Activated naive CD4-positive, alpha-beta T cell treated with anti-CD3 and anti-CD28 coated beads, Interleukin-2, amount 50 U/mL, for 72 hours (primary cell): Measurements from ENCODE around the gene PPAN. TPM values are rescaled to one million over a fixed set of nuclear protein-coding genes. Genes with fewer than 3 reads are reported as not detected.

Experiments
- ATAC-seq, 2 donors: fragments of 150-1000 bp; cut with Tn5 transposase; 2 replicates each; pipeline ENCODE4 v1.10.0; 2021; ENCODE audit warnings: mild to moderate bottlenecking in 2 of 2, moderate library complexity in 2 of 2
- DNase-seq, 2 donors: peaks; one replicate each; pipeline ENCODE4 v3.0.0; 2021 to 2022; ENCODE audit warnings: low spot score in 2 of 2
- H3K27ac Mint-ChIP-seq, 2 donors: one replicate each; pipeline ENCODE4 v1.8.0; 2022; ENCODE audit warnings: mild to moderate bottlenecking in 2 of 2, mixed read lengths in 2 of 2
- H3K36me3 Mint-ChIP-seq, 2 donors: one replicate each; pipeline ENCODE4 v1.8.0; 2022; ENCODE audit warnings: mixed read lengths in 2 of 2
- H3K9me3 Mint-ChIP-seq, 2 donors: one replicate each; pipeline ENCODE4 v1.8.0; 2022; ENCODE audit warnings: mixed read lengths in 2 of 2
- total RNA-seq, 2 donors: library from RNA; stranded (reverse); gene quantifications; one replicate each; pipeline ENCODE4 v1.2.3, GENCODE V29; 2022

The PPAN gene
- total RNA-seq, 2 donors from 2014 or later = 52.7 to 209 TPM

DNA sequence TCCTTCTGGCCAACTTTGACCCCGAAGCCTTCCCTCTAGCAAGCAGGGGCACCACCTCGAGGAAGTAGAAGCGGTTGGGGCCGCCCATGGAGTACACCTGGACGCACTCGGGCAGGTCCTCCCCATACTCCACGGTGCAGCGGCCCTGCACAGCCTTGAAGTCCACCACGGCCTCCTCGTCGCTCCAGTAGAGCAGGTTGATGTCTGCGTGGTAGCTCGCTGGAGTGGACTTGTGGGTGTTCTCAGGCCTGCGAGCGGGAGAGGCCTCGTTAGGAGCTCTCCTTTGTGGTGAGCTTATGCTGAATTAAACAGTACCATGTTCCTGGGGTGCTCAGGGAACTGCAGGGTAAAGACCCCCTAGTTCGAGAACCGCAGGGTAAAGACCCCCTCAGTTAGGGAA, 35.8 kb downstream of the PPAN start:
- Mint-ChIP-seq H3K9me3 (no peaks in the 10 kb centered on the region), H3K36me3 (peaks cover 37 to 51% of the 10 kb centered on the region in 2 donors), H3K27ac (peak overlapping the region; percentile 53 to 86)
- DNase-seq (no peak), ATAC-seq (no peak)

DNA sequence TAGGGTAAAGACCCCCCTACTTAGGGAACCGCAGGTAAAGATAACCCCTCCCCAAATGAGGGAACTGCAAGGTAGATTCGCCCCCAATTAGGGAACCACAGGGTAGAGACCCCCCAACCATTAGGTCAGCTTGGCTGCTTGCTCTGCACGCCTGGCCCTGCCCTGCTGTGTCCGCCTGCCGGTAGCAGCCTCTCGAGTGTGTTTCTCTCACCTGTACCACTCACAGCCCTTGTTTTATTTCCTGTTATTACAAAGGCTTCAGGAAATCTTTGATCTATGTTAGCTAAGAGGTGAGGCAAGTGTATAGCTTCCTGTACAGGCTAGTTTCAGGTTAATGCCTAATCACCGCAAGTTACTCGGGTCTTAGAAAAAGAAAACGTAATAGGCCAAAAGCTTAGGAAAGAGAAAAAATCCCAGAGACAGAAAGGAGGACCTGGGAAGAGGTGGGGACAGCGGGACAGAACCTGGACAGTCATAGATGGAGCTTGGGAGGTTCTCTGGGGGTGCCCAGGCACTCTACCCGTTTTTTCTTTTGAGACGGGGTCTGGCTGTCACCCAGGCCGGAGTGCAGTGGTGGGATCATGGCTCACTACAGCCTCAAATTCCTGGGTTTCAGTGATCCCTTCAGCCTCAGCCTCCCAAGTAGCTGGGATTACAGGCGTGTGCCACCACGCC, 36.7 kb downstream of the PPAN start:
- no peaks in the 10 kb centered on the region for H3K9me3 Mint-ChIP-seq
- peak overlapping the region; percentile 53 to 97 for H3K27ac Mint-ChIP-seq
- ATAC-seq (peak; percentile 72 to 80), DNase-seq (no peak)
- peaks cover 35 to 48% of the 10 kb centered on the region in 2 donors for H3K36me3 Mint-ChIP-seq

DNA sequence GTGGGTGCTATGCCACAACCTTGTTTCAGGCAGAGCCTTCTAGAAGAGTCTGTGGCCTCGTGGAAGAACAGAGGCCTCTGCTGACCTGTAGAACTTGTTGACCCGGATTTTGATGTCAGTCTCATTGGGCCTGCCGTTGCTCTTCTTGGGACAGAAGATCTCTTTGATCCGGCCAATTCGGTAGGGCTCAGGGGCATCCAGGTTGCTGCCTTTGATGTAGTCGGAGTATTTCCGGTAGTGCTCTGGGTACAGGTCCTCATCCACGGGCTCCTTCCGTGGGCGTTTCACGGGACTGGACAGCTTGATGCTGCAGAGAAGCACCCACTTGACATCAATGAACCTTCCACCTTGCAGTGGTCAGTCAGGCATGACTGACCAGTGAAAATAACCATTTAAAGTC, 37.5 kb downstream of the PPAN start:
- H3K36me3 Mint-ChIP-seq = peaks cover 37 to 46% of the 10 kb centered on the region in 2 donors
- no peak for DNase-seq
- H3K27ac Mint-ChIP-seq = peak overlapping the region; percentile 53 to 97
- no peaks in the 10 kb centered on the region for H3K9me3 Mint-ChIP-seq
- ATAC-seq = no peak

DNA sequence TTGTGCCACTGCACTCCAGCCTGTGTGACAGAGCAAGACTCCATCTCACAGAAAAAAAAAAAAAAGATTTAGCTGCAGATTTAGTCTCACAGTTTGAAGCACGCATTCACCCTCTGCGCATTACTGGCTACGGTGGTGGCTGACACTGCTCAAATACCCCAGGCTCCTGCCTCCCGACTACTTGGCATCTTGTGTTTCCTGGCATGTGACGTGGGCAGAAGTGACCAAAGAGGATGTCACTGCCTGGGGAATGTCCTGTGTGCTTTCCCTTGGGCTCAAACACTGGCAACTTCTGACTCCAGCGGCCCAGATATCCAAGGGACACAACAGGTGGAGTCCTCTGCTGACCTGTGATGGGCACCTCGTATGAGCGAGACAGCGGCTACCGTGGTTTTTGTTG, 38.2 kb downstream of the PPAN start:
- peak in 1 of 2 donors; percentile 16 for ATAC-seq
- Mint-ChIP-seq H3K36me3 (peaks cover 39 to 46% of the 10 kb centered on the region in 2 donors), H3K9me3 (no peaks in the 10 kb centered on the region), H3K27ac (peak overlapping the region; percentile 29 to 84)
- no peak for DNase-seq

DNA sequence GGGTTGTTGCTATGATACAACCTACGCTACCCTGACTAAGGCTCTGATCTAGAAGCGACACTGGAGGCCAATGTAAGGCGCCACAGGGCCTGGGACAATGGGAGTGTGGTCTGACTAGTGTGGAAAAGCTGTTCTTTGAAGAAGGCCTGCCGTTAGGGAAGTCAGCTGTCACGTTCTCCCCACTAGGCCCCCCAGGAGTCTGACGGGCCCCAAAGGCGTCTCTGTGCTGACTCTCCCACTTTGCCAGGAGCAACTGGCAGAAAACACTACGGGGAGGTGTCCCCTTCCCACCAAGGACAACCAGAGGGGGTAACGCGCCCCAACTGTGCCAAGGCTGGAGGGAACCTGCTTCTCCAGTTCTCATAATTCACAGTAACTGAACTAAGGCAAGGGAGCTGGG, 38.9 kb downstream of the PPAN start:
- peak in 1 of 2 donors; percentile 31 for ATAC-seq
- Mint-ChIP-seq H3K36me3 (peaks cover 41 to 44% of the 10 kb centered on the region in 2 donors), H3K27ac (peak overlapping the region; percentile 29 to 89), H3K9me3 (no peaks in the 10 kb centered on the region)
- no peak for DNase-seq

DNA sequence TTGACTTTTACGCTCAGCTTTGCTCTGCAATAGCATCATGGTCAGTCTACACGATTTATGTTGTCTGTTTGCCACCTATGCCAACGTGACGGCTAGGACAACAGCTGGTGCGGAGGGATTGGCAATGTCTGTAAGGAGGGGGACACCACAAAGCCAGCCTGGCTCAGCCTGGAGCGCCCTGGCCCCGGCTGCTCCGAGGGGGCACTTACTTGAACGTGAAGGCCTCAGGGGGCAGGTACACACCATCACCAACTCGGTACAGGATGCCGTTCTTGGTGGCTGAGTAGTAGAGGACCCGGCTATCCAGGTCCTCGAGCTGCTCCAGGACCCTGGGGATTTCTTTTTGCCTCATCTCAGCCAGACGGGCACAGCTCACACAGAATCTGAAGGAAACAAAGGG, 40.0 kb downstream of the PPAN start:
- DNase-seq (no peak), ATAC-seq (no peak)
- Mint-ChIP-seq H3K36me3 (peaks cover 46 to 47% of the 10 kb centered on the region in 2 donors), H3K27ac (peak overlapping the region; percentile 37 to 76), H3K9me3 (no peaks in the 10 kb centered on the region)

DNA sequence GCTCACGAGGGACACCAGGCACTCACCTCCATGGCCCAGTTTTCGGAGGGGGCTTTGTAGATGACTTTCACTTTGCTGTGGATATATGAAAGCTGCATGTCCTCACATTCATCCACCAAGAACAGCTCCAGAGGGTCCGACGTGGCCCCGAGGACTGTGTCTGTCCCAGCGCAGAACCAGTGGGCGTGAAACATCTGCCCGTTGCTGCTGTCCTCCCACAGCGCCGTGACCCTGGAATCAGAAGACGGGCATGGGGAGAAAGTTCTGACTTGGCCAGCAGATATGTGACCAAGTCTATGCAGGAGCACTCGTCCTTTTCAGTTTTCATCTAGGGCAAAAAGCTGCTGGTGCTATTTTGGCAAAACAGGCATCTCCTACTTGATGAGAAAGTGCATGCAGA, 43.3 kb downstream of the PPAN start:
- peaks cover 44 to 52% of the 10 kb centered on the region in 2 donors for H3K36me3 Mint-ChIP-seq
- no peak overlapping the region for H3K27ac Mint-ChIP-seq
- H3K9me3 Mint-ChIP-seq = no peaks in the 10 kb centered on the region
- no peak for ATAC-seq
- DNase-seq = no peak

DNA sequence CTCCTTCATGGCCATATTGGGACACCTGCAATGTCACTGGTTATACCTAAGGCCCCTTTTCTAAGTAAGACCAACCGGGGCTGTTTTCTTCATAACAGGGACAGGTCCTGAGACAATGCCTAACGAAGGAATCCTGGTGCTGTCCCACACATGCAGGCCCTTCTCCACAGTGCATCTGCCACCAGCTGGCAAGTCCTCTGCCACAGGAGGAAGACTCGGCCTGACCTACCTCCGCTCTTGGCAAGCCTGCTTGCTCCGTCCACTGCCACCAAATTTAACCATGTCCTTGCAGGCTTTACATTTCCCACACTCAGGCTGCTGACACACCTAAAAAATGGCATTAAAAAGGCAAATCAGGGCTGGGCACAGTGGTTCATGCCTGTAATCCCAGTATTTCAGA, 45.4 kb downstream of the PPAN start:
- H3K9me3 Mint-ChIP-seq = no peaks in the 10 kb centered on the region
- peaks cover 34 to 42% of the 10 kb centered on the region in 2 donors for H3K36me3 Mint-ChIP-seq
- ATAC-seq (no peak), DNase-seq (no peak)
- H3K27ac Mint-ChIP-seq = peak overlapping the region; percentile 14 to 59

DNA sequence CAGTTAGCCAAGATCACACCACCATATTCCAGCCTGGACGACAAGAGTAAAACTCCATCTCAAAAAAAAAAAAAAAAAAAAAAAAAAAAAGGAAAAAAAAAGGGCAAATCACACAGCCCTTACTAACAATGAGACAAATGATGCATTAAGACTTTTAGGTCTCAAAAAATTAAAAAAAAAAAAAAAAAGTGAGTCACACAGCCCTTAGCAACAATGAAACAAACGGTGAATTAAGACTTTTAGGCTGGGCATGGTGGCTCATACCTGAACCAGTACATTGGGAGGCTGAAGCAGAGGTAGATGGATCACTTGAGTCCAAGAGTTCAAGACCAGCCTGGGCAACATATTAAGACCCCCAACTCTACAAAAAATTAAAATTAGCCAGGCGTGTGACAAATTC, 45.9 kb downstream of the PPAN start:
- Mint-ChIP-seq H3K9me3 (no peaks in the 10 kb centered on the region), H3K27ac (peak overlapping the region; percentile 59 to 68), H3K36me3 (peaks cover 31 to 39% of the 10 kb centered on the region in 2 donors)
- DNase-seq = no peak
- peak; percentile 53 to 63 for ATAC-seq

DNA sequence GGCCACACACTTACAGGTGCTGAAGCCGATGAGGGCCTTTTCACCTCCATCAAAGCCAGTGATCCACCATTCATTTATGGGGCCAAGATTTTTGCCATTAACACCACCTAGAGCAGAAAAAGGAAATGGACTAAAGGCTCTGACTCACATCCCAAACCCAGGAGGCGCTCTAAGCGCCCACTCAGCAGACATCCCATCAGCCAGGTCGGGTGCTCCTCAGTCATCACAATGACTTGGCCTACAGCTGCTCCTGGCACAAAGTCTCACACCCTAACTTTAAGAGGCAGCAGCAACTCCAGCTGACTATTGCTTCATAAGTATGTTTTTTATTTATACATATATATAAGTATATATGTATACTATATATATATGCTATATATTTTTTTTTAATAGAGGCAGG, 49.7 kb downstream of the PPAN start:
- no peak for DNase-seq
- ATAC-seq = no peak
- Mint-ChIP-seq H3K9me3 (no peaks in the 10 kb centered on the region), H3K36me3 (peaks cover 40 to 43% of the 10 kb centered on the region in 2 donors), H3K27ac (no peak overlapping the region)

DNA sequence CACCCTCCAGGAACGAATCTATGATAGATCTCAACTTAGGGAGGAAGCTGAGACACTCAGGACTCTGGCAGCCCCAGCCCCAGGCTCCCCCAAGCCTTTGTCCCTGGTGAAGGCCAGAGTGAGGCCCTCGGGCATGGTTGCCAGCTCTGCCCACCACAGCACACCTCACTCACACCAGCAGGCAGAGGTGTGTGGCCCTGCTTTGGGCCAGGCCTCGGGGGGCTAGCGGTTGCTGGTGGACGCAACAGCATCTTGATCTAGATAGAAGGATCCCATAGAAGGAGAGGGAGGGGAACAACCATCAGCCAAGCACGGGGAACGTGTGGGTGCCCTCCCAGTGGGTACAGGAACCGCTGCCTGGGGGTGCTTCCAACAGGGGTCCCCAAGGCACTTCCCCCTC, 51.9 kb downstream of the PPAN start:
- ATAC-seq (no peak), DNase-seq (no peak)
- no peaks in the 10 kb centered on the region for H3K9me3 Mint-ChIP-seq
- H3K27ac Mint-ChIP-seq = peak overlapping the region; percentile 5 to 9
- H3K36me3 Mint-ChIP-seq = peaks cover 40 to 46% of the 10 kb centered on the region in 2 donors

DNA sequence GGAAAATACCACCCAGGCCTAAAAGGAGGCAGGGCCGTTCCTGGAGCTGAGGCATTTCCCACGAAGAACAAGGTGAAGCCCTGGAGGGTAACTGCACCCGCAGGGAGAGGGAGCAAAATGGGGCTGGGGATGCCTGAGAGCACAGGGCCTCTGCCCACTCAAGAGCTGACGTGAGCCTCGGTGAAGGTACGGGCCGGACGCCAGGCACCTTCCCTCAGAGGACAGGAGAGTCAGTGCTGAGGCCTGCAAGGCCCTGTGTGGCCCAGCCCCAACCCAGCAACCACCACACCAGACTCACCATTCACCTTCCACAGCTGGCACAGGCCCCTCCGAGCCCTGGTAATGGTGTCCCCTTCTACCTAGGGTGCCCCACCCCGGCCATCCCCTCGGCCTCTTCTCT, 52.3 kb downstream of the PPAN start:
- no peak for ATAC-seq

DNA sequence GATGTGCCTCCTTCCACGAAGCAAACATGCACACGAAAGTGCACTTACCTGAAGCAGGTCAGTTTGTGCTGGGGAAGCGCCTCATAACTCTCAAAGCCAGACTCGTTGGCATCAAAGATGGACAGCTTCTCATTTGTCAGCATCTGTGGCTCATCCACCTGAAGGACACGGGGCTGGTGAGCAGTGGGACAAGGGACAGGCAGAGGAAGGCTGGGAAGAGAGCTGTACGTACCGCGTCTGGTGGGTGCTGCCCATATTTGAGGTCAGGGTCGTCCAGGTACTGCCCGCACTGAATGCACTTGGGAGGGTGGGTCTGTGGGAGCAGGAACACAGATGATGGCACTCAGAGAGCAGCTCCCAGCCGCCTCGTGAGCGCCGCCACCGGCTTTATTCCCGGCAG, 53.4 kb downstream of the PPAN start:
- no peaks in the 10 kb centered on the region for H3K9me3 Mint-ChIP-seq
- H3K27ac Mint-ChIP-seq = peak overlapping the region in 1 of 2 donors; percentile 80
- ATAC-seq (no peak), DNase-seq (no peak)
- H3K36me3 Mint-ChIP-seq = peaks cover 36 to 42% of the 10 kb centered on the region in 2 donors

More for the DNA sequence above, 52.3 kb downstream of the PPAN start:
- H3K9me3 Mint-ChIP-seq = no peaks in the 10 kb centered on the region
- DNase-seq = no peak
- peaks cover 44 to 50% of the 10 kb centered on the region in 2 donors for H3K36me3 Mint-ChIP-seq
- peak overlapping the region; percentile 80 to 87 for H3K27ac Mint-ChIP-seq

Other genes starting within 250 kb of the PPAN start
- gene OLFM2, start 169.8 kb upstream of the PPAN start, total RNA-seq = 1 to 10 TPM; 1.7 to 5.0 TPM
- under 1 TPM; 0.12 to 0.87 TPM for gene COL5A3, start 95.9 kb upstream of the PPAN start, total RNA-seq
- not detected for gene RDH8, start 92.9 kb upstream of the PPAN start, total RNA-seq
- gene SHFL, start 20.0 kb upstream of the PPAN start, total RNA-seq = 10 to 100 TPM; 56.5 to 76.1 TPM
- 10 to 100 TPM in 1 of 2 donors, 1 to 10 TPM in 1; 9.1 to 17.1 TPM for gene ANGPTL6, start 3.7 kb upstream of the PPAN start, total RNA-seq
- gene P2RY11, start 5.3 kb downstream of the PPAN start, total RNA-seq = 100 to 1,000 TPM in 1 of 2 donors, 10 to 100 TPM in 1; 18.1 to 101 TPM
- gene EIF3G, start 13.5 kb downstream of the PPAN start, total RNA-seq = 100 to 1,000 TPM; 223 to 292 TPM
- gene DNMT1, start 88.6 kb downstream of the PPAN start, total RNA-seq = 100 to 1,000 TPM; 416 to 456 TPM
- gene S1PR2, start 125.0 kb downstream of the PPAN start, total RNA-seq = 1 to 10 TPM; 7.7 to 8.0 TPM
- 100 to 1,000 TPM in 1 of 2 donors, 10 to 100 TPM in 1; 79.0 to 121 TPM for gene MRPL4, start 145.9 kb downstream of the PPAN start, total RNA-seq
- 10 to 100 TPM; 15.7 to 33.1 TPM for gene ICAM1, start 164.8 kb downstream of the PPAN start, total RNA-seq
- gene ICAM4, start 180.6 kb downstream of the PPAN start, total RNA-seq = under 1 TPM; 0.43 to 0.66 TPM
- gene ICAM5, start 183.6 kb downstream of the PPAN start, total RNA-seq = 1 to 10 TPM in 1 of 2 donors, under 1 TPM in 1; 0.39 to 2.0 TPM
- gene ZGLP1, start 203.5 kb downstream of the PPAN start, total RNA-seq = 1 to 10 TPM; 2.2 to 3.7 TPM
- 10 to 100 TPM in 1 of 2 donors, 1 to 10 TPM in 1; 8.1 to 16.7 TPM for gene FDX2, start 209.7 kb downstream of the PPAN start, total RNA-seq
- gene RAVER1, start 227.2 kb downstream of the PPAN start, total RNA-seq = 100 to 1,000 TPM in 1 of 2 donors, 10 to 100 TPM in 1; 52.5 to 101 TPM
- 100 to 1,000 TPM; 143 to 145 TPM for gene ICAM3, start 233.3 kb downstream of the PPAN start, total RNA-seq